ENCODE results near the gene LSM3.

LSM3 gene

GRCh38 chr3:14200841-14201240 is 22.2 kb downstream of the LSM3 start:
- DNase-seq (ENCODE audit: low read depth) = no peak

- DNase-seq (ENCODE audit: low read depth) = no peak
Measured at GRCh38 chr3:14201940-14202684, 23.5 kb downstream of the LSM3 start.

- no peak for DNase-seq (ENCODE audit: low read depth)
Measured at GRCh38 chr3:14202874-14203520, 24.4 kb downstream of the LSM3 start.

GRCh38 chr3:14203521-14204079 is 25.0 kb downstream of the LSM3 start:
- peak; percentile 81 for DNase-seq (ENCODE audit: low read depth)

- peak; percentile 78 for DNase-seq (ENCODE audit: low read depth)
Measured at GRCh38 chr3:14204515-14205284, 26.1 kb downstream of the LSM3 start.

GRCh38 chr3:14206548-14207177 is 28.0 kb downstream of the LSM3 start:
- DNase-seq (ENCODE audit: low read depth) = no peak

- DNase-seq (ENCODE audit: low read depth) = no peak
Measured at GRCh38 chr3:14208168-14208567, 29.6 kb downstream of the LSM3 start.

GRCh38 chr3:14208977-14209394 is 30.4 kb downstream of the LSM3 start:
- peak; percentile 60 for DNase-seq (ENCODE audit: low read depth)

- DNase-seq (ENCODE audit: low read depth) = no peak
Measured at GRCh38 chr3:14209581-14210289, 31.1 kb downstream of the LSM3 start.

- DNase-seq (ENCODE audit: low read depth) = no peak
Measured at GRCh38 chr3:14210290-14210688, 31.7 kb downstream of the LSM3 start.

GRCh38 chr3:14210843-14211594 is 32.4 kb downstream of the LSM3 start:
- no peak for DNase-seq (ENCODE audit: low read depth)

GRCh38 chr3:14211621-14212020 is 33.0 kb downstream of the LSM3 start:
- DNase-seq (ENCODE audit: low read depth) = no peak

GRCh38 chr3:14212032-14212431 is 33.4 kb downstream of the LSM3 start:
- DNase-seq (ENCODE audit: low read depth) = no peak

GRCh38 chr3:14213066-14213774 is 34.6 kb downstream of the LSM3 start:
- DNase-seq (ENCODE audit: low read depth) = no peak

GRCh38 chr3:14214764-14215163 is 36.1 kb downstream of the LSM3 start:
- DNase-seq (ENCODE audit: low read depth) = no peak

GRCh38 chr3:14216257-14217048 is 37.8 kb downstream of the LSM3 start:
- DNase-seq (ENCODE audit: low read depth) = peak; percentile 84

GRCh38 chr3:14218355-14218754 is 39.7 kb downstream of the LSM3 start:
- no peak for DNase-seq (ENCODE audit: low read depth)

- DNase-seq (ENCODE audit: low read depth) = no peak
Measured at GRCh38 chr3:14220933-14221332, 42.3 kb downstream of the LSM3 start.

- no peak for DNase-seq (ENCODE audit: low read depth)
Measured at GRCh38 chr3:14221902-14222301, 43.3 kb downstream of the LSM3 start.

Measured in iris pigment epithelial cell (primary cell).